Ishikawa (cell line): Measurements from ENCODE around the gene CCDC38.
A peak's percentile ranks its signal among the peaks of the same experiment; 100 is the strongest.

Experiments used
- CEBPB ChIP-seq: IDR thresholded peaks from 2 replicates; pipeline ENCODE4 v1.6.1; 2012
- CREB1 ChIP-seq: IDR thresholded peaks from 2 replicates; pipeline ENCODE4 v1.6.1; 2012; ENCODE audit warnings: low read depth
- EGR1 ChIP-seq: IDR thresholded peaks from 2 replicates; pipeline ENCODE4 v1.6.1; 2012
- EP300 ChIP-seq: IDR thresholded peaks from 2 replicates; pipeline ENCODE4 v1.6.1; 2012; ENCODE audit warnings: borderline replicate concordance
- FOXM1 ChIP-seq: IDR thresholded peaks from 2 replicates; pipeline ENCODE4 v1.6.1; 2012; ENCODE audit warnings: low read depth, borderline replicate concordance
- MAX ChIP-seq: IDR thresholded peaks from 2 replicates; pipeline ENCODE4 v1.6.1; 2012
- NFIC ChIP-seq: IDR thresholded peaks from 2 replicates; pipeline ENCODE4 v1.6.1; 2012
- RAD21 ChIP-seq: IDR thresholded peaks from 2 replicates; pipeline ENCODE4 v1.6.1; 2012; ENCODE audit warnings: low read depth
- REST ChIP-seq: IDR thresholded peaks from 2 replicates; pipeline ENCODE4 v1.6.1; 2012; ENCODE audit warnings: low read depth, mild to moderate bottlenecking
- TAF1 ChIP-seq: IDR thresholded peaks from 2 replicates; pipeline ENCODE4 v1.6.1; 2012; ENCODE audit warnings: low read depth, mild to moderate bottlenecking
- TCF12 ChIP-seq: IDR thresholded peaks from 2 replicates; pipeline ENCODE4 v1.6.1; 2012; ENCODE audit warnings: low read depth
- TEAD4 ChIP-seq: IDR thresholded peaks from 2 replicates; pipeline ENCODE4 v1.6.1; 2012
- USF1 ChIP-seq: IDR thresholded peaks from 2 replicates; pipeline ENCODE4 v1.6.1; 2012
- YY1 ChIP-seq: IDR thresholded peaks from 2 replicates; pipeline ENCODE4 v1.6.1; 2012; ENCODE audit warnings: low read depth
- ZBTB7A ChIP-seq: IDR thresholded peaks from 2 replicates; pipeline ENCODE4 v1.6.1; 2012; ENCODE audit warnings: low read depth

CCDC38 gene

GRCh38 chr12:95942524-95943329 lies at the start of gene CCDC38:
TSS of gene CCDC38 (minus strand) at chr12:95942614. CDS start at chr12:95936509, 6,105 bp downstream.
- TF ChIP-seq TAF1 = peak; percentile 42; the same call in 1 of the 2 replicates
- TF ChIP-seq CEBPB = no peak
- TF ChIP-seq NFIC = no peak
- TF ChIP-seq CREB1 = no peak
- no peak for TF ChIP-seq TEAD4
- TF ChIP-seq EP300 = no peak
- no peak for TF ChIP-seq FOXM1
- TF ChIP-seq RAD21 = no peak
- peak; percentile 62 for TF ChIP-seq MAX
- peak; percentile 95 for TF ChIP-seq USF1

- TF ChIP-seq TCF12 (no peak), RAD21 (no peak), ZBTB7A (no peak), EGR1 (no peak), EP300 (no peak), CEBPB (no peak), CREB1 (no peak), TAF1 (no peak), YY1 (no peak), NFIC (no peak), REST (no peak)
Measured at GRCh38 chr12:95990136-95990535, 47.7 kb upstream of the CCDC38 start.

GRCh38 chr12:95989504-95990123 lies 47.2 kb upstream of the CCDC38 start:
- no peak for TF ChIP-seq CREB1
- no peak for TF ChIP-seq FOXM1
- no peak for TF ChIP-seq ZBTB7A
- TF ChIP-seq RAD21 = no peak
- no peak for TF ChIP-seq TAF1
- TF ChIP-seq NFIC = no peak
- no peak for TF ChIP-seq TCF12
- no peak for TF ChIP-seq EP300
- no peak for TF ChIP-seq REST
- TF ChIP-seq CEBPB = no peak
- no peak for TF ChIP-seq TEAD4
- TF ChIP-seq MAX = no peak
- no peak for TF ChIP-seq EGR1
- no peak for TF ChIP-seq YY1
- no peak for TF ChIP-seq USF1

- no peak for TF ChIP-seq ZBTB7A
- no peak for TF ChIP-seq CREB1
- TF ChIP-seq FOXM1 = no peak
- TF ChIP-seq EGR1 = no peak
- no peak for TF ChIP-seq TCF12
- no peak for TF ChIP-seq MAX
- no peak for TF ChIP-seq TEAD4
- no peak for TF ChIP-seq YY1
- TF ChIP-seq NFIC = no peak
- TF ChIP-seq EP300 = no peak
- TF ChIP-seq RAD21 = no peak
- no peak for TF ChIP-seq USF1
- TF ChIP-seq CEBPB = no peak
- TF ChIP-seq TAF1 = no peak
- no peak for TF ChIP-seq REST
Measured at GRCh38 chr12:95988506-95989275, 46.3 kb upstream of the CCDC38 start.
